Stimulated activated CD4-positive, alpha-beta T cell treated with anti-CD3 and anti-CD28 coated beads, Interleukin-15, amount 100 ng/mL, for 48 hours (primary cell): Measurements from ENCODE around the gene MFNG.

Experiments used
- DNase-seq, 2 donors: peaks; one replicate each; pipeline ENCODE4 v3.0.0-alpha.2; 2020; ENCODE audit warnings: low read depth in 2 of 2

Gene MFNG

DNA sequence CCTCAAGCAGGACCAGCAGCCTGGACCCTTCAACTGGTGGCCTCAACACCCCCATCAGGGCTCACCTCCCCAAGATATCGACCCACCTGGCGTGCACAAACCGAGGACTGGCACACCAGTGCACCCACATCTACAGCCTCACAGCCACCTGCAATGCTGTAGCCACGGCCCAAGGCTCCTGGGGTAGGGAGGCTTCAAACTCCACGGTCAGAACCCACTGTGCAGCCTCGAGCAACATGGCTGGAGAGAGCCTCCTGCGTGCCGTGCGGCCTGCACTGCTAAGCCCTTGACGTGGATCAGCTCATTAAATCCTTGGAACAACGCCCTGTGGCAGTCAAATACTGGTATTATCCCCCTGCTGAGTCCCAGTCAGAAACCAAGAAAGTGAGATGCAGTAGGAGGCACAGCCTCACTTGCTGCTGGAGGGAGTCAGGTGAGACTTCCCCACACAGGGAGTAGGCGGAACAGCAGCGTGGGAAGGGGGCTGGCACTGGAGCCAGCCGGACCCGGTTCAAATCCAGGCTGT lies 28.4 kb upstream of the MFNG start:
- no peak for DNase-seq

DNA sequence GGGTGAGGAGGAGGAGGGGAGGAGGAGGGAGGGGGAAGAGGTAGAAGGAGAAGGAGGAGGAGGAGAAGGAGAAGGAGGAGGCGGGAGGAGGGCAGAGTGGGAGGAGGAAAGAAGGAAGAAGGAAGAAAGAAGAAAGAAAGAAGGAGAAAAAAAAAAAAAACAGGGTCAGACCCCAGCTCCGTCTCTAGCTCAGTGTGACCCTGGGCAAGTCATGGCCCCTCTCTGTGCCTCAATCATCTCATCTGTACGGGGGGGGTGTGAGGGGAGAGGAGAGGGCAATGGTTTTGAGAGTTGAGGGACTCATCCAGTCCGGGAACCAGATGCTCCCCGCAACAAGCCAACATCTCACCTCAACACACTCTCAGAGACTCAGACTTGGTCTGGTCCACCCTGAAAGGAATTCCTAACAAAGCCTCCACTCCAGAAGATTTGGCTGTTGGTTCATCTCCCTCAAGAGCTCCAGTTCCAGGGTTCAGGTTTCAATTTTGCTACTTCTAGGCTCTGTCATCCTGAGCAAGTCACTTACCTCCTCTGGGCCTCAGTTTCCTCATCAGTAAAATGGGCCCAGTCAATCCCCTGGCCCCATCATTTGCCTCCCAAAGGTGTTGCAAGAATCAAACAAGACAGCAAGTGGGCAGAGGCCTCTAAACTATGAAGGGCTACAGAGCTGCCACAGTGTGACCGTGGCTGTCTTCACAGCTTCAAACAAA lies 25.4 kb upstream of the MFNG start:
- no peak for DNase-seq

DNA sequence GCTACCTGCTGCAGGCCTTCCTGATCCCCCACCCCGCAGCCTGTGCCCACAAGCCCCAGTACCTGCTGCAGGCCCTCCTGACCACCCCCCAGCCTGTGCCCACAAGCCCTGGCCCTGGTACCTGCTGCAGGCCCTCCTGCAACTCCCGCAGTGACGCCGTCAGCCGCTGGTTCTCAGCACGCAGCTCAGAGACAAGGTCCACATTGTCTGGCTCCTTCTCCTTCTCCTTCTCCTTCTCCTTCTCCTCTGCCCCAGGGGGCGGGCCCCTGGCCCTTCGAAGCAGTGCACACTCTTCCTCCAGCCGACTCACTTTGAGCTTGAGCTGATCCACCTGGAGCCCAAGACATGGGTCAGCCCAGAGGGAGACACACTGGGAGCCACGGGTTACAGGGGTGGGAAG lies 23.9 kb upstream of the MFNG start:
- no peak for DNase-seq

DNA sequence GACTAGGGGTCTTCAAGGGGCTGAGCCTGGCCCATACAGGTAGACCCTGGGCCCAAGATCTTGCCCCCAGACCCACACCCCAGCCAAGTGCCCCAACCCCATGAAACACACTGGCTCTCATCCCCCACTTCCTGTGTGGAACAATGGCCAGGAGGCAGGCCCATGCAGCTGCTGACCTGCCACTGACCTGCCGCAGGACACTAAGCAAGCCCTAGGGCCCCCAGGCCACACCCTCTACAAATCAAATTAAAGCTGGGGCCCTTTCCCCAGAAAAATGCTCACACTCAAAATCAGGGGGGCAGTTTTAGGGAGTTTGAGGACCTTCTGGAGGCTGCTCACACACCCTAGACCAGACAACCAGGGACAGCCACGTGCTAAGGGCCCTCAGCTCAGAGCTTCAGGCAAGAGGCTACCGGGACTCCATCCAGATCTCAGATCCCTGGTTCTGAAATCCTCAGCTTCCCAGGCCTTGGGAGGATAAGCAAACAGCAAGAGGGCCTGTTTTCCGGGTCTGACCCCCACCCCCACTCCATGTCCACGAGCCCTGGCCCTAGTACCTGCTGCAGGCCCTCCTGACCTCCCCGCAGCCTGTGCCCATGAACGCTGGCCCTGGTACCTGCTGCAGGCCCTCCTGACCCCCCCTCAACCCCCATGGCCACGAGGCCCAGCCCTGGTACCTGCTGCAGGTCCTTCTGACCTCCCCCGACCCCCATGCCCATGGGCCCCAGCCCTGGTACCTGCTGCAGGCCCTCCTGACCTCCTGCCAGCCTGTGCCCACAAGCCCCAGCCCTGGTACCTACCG lies 23.1 kb upstream of the MFNG start:
- no peak for DNase-seq

DNA sequence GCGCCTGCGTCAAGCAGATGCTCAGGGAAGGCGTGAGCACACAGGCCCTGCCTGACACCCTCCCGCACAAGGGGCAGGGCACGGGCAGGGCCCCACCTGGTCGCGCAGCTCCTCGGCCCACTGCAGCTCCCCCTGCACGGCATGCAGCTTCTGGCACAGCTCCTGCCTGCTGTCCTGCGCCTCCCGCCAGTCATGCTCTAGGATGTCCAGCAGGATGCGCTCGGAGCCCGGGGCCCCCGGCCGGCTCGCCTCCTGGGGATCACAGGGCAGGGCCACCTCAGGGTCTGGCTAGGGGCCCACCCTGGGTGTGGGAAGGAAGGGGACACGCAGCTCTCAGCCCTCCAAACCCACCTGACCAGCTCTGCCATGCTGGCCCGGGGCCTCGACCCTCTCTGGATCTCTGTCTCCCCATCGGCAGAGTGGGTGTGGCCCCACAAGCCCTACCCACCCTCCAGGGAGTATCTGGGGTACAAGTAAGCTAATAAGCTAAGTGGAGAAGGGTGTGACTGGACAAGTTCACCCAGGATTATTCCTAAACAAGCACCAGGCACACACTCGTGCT lies 22.3 kb upstream of the MFNG start:
- DNase-seq: no peak

DNA sequence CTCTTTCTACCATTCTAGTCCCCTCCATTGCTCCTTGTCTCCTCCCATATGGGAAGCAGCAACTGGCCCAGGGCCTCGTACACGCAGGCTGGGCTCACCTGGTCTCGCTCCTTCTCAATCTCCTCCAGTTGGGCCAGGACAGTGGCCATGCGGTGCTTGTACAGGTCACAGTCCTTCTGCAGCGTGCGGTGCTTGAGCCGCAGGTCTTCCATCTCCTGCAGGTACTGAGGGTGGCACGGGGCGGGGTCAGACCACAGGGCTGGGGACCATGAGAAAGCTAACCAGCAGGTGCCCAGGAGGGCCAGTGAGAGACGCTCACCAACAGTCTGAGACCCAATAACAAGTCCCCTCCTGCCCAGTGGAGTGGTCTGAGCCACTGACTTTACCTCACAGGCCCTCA lies 21.5 kb upstream of the MFNG start:
- no peak for DNase-seq

DNA sequence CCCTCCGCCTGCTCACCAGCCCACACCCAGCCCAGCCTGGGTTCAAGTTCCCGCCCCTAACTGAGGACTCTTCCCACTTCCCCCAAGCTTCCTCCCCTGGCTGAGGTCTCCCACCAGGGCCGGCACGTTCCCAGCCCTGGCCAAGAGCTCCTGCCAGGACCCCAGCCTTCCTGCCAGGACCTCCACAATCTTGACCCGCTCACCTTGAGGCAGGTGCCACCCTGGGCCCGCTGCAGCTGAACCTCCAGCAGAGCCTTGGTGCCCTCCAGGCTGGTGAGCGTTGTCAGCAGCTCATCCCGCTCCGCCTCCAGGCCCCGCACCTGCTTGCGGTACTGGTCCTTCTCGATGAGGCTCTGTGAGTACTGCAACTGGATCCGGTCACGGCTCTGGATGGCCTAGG lies 19.8 kb upstream of the MFNG start:
- no peak for DNase-seq

DNA sequence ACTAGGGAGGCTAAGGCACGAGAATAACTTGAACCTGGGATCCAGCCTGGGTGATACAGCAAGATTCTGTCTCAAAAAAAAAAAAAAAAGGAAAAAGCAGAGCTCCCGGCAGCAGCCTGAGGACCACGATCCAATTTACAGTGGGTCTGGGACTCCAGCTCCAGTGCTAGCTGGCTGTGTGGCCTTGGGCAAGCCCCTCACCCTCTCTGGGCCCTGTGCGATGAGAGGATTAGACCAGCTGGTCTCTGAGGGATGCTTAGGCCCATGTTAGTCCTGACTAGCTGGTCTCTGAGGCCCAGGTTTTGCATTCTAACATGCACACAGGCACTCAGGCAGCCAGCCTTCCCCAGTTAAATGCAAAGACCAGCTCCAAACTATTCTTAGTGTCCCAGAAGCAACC lies 19.4 kb upstream of the MFNG start:
- DNase-seq: no peak

DNA sequence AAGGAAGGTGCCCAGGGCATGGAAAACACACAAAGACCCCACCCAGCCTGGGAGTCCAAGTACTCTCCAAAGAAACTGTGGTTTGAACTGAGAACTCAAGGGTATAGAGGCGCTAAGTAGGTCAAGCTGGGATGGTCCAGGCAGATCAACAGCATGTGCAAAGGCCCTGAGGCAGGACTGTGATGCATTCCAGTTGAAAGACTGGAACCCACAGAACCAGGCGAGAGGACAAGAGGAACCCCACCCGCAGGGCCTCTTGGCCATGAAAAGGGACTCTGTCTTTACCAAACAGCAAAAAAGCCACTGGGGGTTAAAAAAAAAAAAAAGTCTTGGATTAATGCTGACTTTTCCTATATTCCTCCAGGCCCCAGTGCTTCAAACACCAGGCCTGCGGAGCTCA lies 18.8 kb upstream of the MFNG start:
- no peak for DNase-seq

DNA sequence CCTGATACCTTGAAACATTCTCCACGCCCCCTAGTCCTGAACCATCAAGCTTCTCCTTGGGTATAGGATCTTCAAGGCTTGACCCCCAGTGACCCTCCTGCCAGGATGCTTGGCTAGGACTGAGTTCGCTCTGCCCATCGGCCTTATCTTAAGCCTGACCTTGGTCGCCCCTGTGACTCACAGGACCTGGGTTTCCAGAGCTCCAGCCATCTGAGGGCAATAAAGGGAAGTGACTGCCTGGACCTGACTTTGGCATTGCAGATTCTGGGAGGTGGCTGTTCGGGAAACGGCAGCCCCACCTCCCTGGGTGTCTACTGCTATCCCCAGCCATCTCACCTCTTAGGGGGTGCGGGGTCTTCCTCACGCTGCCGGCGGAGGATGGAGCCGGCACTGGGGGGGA lies 17.7 kb upstream of the MFNG start:
- no peak for DNase-seq

DNA sequence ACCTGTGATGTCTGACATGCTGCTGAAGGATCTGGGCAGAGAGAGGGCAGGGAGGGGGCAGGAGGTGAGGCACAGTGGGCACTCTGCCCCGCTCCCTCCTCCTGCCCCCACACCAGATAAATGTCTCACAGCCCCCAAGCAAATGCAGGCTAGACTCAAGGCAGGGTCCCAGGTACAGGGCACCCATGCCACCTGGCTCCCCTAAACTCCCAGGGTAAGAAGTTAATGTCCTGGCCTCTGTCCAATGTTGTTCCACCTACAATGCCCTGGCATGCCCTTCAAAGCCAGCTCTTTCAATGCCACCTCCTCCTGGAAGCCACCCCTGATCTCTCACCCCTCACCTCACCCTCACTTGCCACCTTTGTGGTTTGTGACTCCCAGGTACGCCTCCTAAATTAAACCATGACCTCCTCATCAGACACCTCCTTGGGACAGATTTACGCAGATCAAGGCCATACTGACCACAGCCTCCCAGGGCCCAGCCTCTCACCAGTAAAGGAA lies 17.0 kb upstream of the MFNG start:
- DNase-seq: no peak

DNA sequence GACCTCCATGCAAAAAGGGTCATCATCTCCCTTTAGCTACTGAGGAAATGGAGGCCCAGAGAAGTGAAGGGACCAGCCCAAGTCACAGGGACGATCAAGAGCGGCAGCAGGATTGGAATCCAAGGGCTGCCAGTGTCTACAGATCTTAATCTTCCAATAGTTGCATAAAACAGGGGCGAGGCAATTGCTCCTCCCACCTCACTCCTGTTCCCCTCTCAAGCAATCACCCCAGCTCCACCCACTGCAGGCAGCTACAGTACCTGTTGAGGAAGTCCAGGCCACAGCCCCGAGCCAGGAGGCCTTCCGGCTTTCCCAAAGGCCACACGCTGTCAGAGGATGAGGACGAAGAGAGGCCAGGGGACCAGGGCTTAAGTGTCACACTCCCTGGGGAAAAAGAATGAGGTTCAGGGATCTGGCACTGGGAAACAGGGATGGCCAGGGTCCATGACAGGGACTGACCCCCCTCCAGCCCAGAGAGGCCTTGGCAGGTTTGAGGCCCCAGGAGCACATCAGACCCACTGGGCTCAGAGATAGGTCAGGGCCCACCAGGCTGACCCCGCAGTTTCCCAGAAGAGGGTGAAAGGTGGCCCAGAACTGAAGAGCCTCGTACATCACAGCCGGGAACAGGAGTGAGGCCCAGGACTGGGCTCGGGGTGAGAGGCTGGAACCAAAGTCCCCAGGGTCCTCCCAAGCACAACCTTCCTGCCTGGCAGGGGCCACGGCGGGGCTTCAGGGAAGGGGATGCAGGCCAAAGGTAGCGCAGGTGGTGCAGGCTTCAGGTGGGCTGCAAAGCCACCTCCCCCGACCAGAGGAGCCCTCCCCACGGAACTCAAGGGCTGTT lies 16.4 kb upstream of the MFNG start:
- no peak for DNase-seq

DNA sequence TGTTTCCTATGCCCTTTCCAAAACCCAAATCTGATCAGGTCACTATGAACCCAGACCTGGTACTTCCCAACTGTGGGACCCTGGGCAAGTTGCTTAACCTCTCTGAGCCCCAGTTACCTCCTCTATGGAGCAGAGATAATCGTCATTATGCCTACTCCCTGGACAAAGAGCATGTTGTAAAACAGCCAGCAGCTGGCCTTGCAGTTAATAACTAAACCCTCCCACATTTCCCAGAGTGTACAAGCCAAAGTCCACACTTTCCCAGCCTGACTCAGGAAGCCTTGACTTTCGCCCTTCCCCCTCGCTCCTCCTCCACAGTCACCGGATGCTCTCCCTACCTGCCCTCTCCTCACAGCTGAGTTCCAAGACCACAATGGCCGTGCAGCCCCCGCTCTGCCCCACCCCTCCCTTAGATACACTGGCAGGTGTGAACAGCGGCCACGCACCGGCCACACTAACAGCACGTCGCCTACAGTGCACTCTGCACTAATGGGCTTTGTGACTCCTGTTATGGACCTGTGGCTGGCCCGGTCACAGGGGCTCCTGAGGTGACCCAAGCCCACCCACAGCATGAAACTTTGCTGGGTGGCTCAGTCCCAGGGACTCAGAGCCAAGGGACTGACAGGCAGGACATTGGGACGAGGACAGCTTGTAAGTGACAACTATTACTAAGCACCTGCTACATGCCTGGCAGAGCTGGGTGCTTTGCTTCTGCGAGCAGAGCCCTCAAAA lies 15.6 kb upstream of the MFNG start:
- DNase-seq: no peak

DNA sequence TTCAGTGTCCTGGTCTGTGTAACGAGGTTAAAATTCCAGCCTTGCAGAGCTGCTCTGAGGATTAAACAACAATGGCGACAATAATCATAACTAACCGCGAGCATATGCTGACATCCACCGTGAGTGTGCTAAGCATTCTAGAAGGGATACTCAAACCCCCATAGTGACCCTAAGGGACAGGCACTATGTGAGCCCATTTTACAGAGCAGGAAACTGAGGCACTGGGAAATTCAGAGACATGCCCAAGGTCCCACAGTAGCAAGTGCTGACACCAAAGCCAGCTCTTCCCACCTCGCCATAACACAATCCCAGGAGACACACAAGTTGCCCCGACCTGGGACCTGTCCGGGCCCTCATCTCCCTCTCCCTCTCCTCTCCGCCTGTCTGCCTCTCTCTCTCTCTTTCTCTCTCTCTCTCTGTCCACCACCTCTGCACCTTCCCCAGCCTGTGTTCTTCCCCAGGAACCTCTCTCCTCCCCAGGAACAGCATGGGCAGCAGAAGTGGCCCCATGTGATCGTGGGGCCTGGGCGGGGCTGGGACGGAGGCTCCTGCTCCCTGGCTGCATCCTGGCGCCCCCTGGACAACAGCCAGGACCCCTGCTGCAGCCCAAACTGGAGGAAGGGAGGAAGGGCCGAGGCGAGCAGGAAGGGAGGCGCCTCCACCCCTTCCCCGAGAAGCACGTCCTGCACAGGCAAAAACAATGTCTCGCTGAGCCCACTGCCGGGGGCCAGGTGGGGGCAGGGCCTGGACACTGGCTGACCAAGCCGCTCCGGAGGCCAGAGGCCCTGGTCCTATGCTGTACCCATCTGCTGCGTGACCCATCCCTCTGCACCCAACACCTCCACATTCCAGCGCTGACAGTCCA lies 14.8 kb upstream of the MFNG start:
- DNase-seq: no peak

DNA sequence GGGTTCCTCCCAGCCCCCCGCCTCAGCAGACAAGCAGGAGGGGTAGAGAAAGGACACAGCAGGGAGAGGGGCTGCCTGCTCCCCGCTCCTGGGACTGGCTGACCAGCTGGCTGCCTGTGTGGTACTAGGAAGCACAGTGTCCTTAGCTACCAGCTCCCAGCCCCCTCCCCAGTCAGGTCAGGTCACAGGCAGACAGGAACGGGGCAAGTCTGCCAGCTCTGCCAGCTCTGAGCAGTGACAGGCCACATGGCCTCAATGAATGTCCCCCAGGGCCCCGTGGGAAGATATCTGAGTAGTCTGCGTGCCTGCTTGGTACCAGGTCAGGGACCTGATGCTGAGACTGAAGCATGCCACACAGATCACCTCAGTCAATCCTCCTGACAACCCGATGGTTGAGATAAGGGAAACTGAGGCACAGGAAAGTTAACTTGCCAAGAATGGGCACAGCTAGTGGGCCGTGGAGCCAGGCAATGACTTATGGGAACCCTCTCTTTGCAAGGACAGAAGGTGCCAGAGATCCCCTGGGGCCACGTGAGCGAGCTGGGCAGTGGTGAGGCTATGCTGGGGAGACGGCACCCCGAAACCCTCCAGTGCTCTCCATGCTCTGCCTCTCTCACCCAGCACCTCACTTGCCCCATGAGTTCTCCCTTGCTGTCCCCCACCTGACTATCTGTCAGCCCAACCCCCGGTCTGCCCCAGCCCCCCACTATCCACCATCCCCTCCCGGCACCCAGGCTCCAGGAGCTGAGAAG lies 13.8 kb upstream of the MFNG start:
- DNase-seq: no peak

DNA sequence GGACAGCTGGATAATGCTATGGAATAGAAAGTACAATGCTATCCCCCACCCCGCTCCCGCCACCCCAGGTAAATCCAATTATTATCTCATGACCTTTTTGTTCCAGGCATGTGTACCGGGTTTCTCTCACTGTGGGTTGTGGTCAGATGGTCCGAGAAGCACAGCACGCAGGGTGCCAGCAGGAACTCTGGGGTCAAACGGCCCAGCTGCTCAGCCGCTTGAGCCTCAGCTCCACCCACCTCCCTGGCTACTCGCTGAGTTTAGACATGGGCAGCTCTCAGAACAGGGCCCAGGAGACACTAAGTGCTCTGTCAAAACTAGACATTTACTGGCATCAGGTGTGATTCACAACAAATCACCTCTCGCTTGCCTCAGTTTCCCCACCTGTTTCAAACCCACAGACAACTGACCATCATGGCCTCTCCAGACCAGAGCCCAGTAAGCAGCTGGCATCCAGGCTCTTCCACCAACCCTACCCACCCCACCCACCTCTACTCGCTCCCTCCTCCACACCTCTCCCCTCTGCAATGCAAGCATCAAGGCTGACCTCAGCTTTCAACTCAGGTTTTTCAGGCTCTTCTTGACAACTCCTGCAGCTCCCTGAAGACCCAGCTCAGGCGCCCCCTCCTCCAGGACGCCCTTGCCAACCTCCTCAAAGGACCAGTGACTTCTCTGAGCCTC lies 13.0 kb upstream of the MFNG start:
- DNase-seq: no peak

DNA sequence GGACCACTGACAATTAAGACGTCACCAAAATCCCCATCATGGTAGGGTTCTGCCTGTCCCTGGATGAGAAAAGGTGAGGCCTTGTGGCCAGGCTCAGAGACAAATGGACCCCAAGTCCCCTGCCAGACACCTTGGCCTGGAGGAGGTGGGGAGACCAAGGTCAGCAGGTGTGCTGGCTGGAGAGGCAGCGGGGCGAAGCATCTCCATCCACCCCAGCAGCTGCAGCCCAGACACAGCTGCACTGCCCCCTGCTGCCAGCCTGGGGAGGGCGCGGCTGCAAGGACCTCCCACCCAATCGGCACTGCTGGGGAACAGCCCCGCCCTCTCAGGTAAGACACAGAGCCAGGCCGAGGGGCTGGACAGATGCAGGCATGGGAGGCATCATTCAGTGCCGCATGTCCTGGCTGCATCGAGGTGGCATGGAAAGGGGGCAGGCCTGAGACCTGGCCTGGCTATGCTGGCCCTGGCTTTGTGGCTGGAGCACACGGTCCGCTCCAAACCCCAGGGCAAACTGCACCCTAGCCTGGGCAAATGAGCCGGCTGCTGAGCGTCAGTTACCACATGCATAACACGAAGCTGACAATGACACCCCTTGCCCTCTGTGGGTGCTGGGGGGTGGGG lies 12.2 kb upstream of the MFNG start:
- peak in 1 of 2 donors; percentile 68 for DNase-seq

DNA sequence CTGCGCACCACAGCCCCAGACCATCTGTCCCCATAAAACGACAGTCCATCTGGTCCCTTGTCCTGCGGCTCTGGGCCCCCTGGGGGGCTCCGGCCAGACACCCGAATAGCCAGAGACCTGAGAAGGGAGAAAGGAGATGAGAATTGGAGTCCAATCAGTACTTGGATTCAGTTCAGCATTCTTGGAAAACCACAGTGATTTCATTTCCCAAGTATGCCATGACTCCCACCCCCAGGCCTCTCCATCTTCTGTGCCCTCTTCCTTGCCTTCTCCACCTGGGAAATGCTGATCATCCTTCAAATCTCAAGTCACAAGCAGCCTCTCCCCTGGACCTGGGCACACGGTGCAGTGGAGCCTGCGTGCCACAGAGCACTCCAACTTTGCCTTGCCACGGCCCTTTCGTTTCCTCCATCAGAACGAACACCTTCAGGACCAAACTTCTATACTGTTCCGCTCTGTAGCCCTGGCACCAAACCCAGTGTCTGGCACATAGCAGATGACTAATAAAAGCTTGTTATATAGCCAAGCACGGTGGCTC lies 10.9 kb upstream of the MFNG start:
- no peak for DNase-seq
